ENCODE results near the gene NPB.

The NPB gene

DNA sequence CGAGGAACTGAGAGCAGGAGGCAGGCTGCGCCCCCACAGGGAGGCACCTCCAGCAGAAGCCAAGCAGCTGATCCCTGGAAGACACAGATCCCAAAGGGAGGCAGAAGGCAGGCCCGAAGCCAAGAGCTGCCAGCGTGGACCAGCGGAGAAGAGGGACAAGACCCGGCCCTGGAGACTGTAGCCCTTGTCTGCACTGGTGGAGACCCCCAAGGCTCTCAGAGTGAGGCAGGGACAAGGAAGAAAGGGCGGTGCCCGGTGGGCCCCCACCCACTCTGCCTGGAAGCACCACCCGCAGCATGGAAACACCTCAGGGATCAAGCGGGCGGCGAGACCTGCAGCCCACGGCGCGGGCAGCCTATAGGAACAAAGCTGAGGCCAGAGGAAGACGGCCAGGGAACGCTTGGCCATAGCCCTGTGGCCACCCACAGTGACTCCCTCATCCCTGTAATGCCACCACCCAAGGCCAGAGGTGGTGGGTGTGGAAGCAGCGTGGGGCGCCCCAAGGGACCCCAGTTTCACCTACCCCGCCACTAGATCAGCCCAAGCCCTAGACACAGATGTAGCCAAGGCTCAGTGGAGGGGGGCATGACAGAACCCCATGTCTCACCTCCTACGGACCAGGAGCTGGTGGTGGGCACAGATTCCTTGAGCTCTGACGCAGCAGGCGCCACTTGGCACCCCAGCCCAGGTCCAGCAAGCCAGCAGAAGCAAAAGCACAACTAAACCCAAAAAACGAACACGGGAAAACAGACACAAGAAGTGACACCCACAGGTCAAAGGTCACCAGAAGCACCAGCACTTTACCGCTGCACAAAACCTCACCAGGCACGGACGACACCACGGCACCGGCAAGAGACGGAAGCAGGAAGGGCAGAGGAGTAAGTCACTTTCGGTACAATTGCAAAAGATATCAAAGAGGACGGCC is 18.8 kb downstream of the NPB start:
- Histone ChIP-seq H2BK15ac (ENCODE audit: low read depth, poor library complexity, severe bottlenecking) (no peak overlapping the region), H3K9ac (ENCODE audit: low read length) (no peak overlapping the region), H3K18ac (ENCODE audit: low read depth in 1 of 2, low read length in 2 of 2) (no peak overlapping the region), H3K27ac (ENCODE audit: low read length, poor library complexity, severe bottlenecking) (no peak overlapping the region), H4K8ac (ENCODE audit: low read length) (no peak overlapping the region), H2BK120ac (ENCODE audit: low read depth, low read length) (no peak overlapping the region), H3K9me3 (ENCODE audit: control insufficient read depth, low read length) (no peaks in the 10 kb centered on the region), H2BK12ac (ENCODE audit: low read length in 2 of 2) (no peak overlapping the region), H3K79me1 (replicated peaks; ENCODE audit: low read length, poor library complexity, severe bottlenecking) (peaks cover 8% of the 10 kb centered on the region), H3K23ac (ENCODE audit: low read length in 2 of 2) (no peak overlapping the region), H3K36me3 (ENCODE audit: control insufficient read depth in 1 of 2, insufficient read depth in 2 of 2, low read depth in 1 of 2, low read length in 2 of 2) (peaks cover 46 to 47% of the 10 kb centered on the region in 2 experiments), H3K4me2 (ENCODE audit: low read length, poor library complexity, severe bottlenecking) (no peak overlapping the region), H2AFZ (ENCODE audit: low read depth, low read length) (no peak overlapping the region), H3K27me3 (ENCODE audit: control insufficient read depth in 1 of 2, insufficient read depth in 1 of 2, low read length in 2 of 2) (no peaks in the 10 kb centered on the region), H3K4me1 (ENCODE audit: control insufficient read depth, insufficient read depth, low read depth, low read length) (peaks cover 54% of the 10 kb centered on the region), H4K91ac (ENCODE audit: low read length) (peak overlapping the region; percentile 5), H2AK5ac (ENCODE audit: low read length, severe bottlenecking) (no peak overlapping the region), H3K4me3 (ENCODE audit: insufficient read depth in 1 of 2, low read depth in 1 of 2, low read length in 2 of 2) (no peak overlapping the region), H3K4ac (ENCODE audit: low read depth in 1 of 2, low read length in 2 of 2) (no peak overlapping the region), H2BK5ac (ENCODE audit: low read depth, low read length, poor library complexity, severe bottlenecking) (no peak overlapping the region), H3K14ac (ENCODE audit: low read length in 2 of 2) (no peak overlapping the region)
- DNase-seq = no peak
- 95% methylated on average over 27 of the region's 33 CpGs for WGBS

GRCh38 chr17:81921537-81921862 is 19.5 kb downstream of the NPB start:
- no CpG with 5 or more reads among the region's 3 CpGs for WGBS
- no peak overlapping the region for H4K8ac ChIP-seq (ENCODE audit: low read length)

DNA sequence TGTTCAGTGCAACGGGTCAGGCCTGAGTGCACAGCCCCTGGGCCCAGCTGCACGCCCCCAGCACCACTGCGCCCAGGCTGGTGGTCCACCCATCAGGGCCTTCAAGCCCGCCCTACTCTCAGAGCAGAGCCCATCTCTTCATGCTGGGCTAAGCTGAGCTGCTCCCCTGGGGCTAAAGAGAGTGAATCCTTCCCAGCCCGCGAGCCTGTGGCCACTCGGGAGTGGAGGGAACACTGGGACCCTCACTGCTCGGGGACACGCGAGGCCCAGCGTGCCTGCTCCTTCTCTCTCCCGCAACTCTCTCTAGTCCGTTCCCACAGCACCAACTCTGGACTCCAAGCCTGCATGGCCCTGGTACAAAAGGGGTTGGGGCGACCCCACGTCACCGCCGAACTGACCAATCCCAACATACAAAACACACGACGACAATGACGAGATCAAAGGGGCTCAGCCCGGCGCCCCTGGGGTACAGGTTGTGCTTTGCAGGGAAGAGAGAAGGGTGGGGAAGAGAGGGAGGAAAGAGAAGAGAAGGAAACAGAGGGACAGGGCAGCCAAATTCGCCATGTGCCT is 20.0 kb downstream of the NPB start:
- Histone ChIP-seq H3K79me1 (replicated peaks; ENCODE audit: low read length, poor library complexity, severe bottlenecking) (peaks cover 6% of the 10 kb centered on the region), H3K4me3 (ENCODE audit: insufficient read depth in 1 of 2, low read depth in 1 of 2, low read length in 2 of 2) (no peak overlapping the region), H2BK5ac (ENCODE audit: low read depth, low read length, poor library complexity, severe bottlenecking) (no peak overlapping the region), H2BK12ac (ENCODE audit: low read length in 2 of 2) (peak overlapping the region in 1 of 2 experiments; percentile 64), H3K9me3 (ENCODE audit: control insufficient read depth, low read length) (no peaks in the 10 kb centered on the region), H2AFZ (ENCODE audit: low read depth, low read length) (no peak overlapping the region), H3K14ac (ENCODE audit: low read length in 2 of 2) (no peak overlapping the region), H4K91ac (ENCODE audit: low read length) (no peak overlapping the region), H2BK120ac (ENCODE audit: low read depth, low read length) (no peak overlapping the region), H3K4me1 (ENCODE audit: control insufficient read depth, insufficient read depth, low read depth, low read length) (peaks cover 54% of the 10 kb centered on the region), H2AK5ac (ENCODE audit: low read length, severe bottlenecking) (no peak overlapping the region), H3K27me3 (ENCODE audit: control insufficient read depth in 1 of 2, insufficient read depth in 1 of 2, low read length in 2 of 2) (no peaks in the 10 kb centered on the region), H3K36me3 (ENCODE audit: control insufficient read depth in 1 of 2, insufficient read depth in 2 of 2, low read depth in 1 of 2, low read length in 2 of 2) (peaks cover 42 to 46% of the 10 kb centered on the region in 2 experiments), H3K4me2 (ENCODE audit: low read length, poor library complexity, severe bottlenecking) (no peak overlapping the region), H2BK15ac (ENCODE audit: low read depth, poor library complexity, severe bottlenecking) (no peak overlapping the region), H3K4ac (ENCODE audit: low read depth in 1 of 2, low read length in 2 of 2) (peak overlapping the region in 1 of 2 experiments; percentile 20), H4K8ac (ENCODE audit: low read length) (no peak overlapping the region), H3K9ac (ENCODE audit: low read length) (no peak overlapping the region), H3K23ac (ENCODE audit: low read length in 2 of 2) (no peak overlapping the region), H3K18ac (ENCODE audit: low read depth in 1 of 2, low read length in 2 of 2) (peak overlapping the region in 1 of 2 experiments; percentile 89), H3K27ac (ENCODE audit: low read length, poor library complexity, severe bottlenecking) (no peak overlapping the region)
- WGBS = 96% methylated on average over 13 of the region's 23 CpGs
- no peak for DNase-seq

More at GRCh38 chr17:81921537-81921862, 19.5 kb downstream of the NPB start:
- Histone ChIP-seq H3K9ac (ENCODE audit: low read length) (no peak overlapping the region), H3K9me3 (ENCODE audit: control insufficient read depth, low read length) (no peaks in the 10 kb centered on the region), H3K4me2 (ENCODE audit: low read length, poor library complexity, severe bottlenecking) (no peak overlapping the region), H3K18ac (ENCODE audit: low read depth in 1 of 2, low read length in 2 of 2) (no peak overlapping the region), H4K91ac (ENCODE audit: low read length) (no peak overlapping the region), H3K23ac (ENCODE audit: low read length in 2 of 2) (no peak overlapping the region), H3K27me3 (ENCODE audit: control insufficient read depth in 1 of 2, insufficient read depth in 1 of 2, low read length in 2 of 2) (no peaks in the 10 kb centered on the region), H2BK12ac (ENCODE audit: low read length in 2 of 2) (no peak overlapping the region), H2BK120ac (ENCODE audit: low read depth, low read length) (no peak overlapping the region), H3K36me3 (ENCODE audit: control insufficient read depth in 1 of 2, insufficient read depth in 2 of 2, low read depth in 1 of 2, low read length in 2 of 2) (peaks cover 42 to 46% of the 10 kb centered on the region in 2 experiments), H3K4ac (ENCODE audit: low read depth in 1 of 2, low read length in 2 of 2) (no peak overlapping the region), H3K4me1 (ENCODE audit: control insufficient read depth, insufficient read depth, low read depth, low read length) (peaks cover 58% of the 10 kb centered on the region), H2BK15ac (ENCODE audit: low read depth, poor library complexity, severe bottlenecking) (no peak overlapping the region), H3K14ac (ENCODE audit: low read length in 2 of 2) (no peak overlapping the region), H2BK5ac (ENCODE audit: low read depth, low read length, poor library complexity, severe bottlenecking) (no peak overlapping the region), H3K4me3 (ENCODE audit: insufficient read depth in 1 of 2, low read depth in 1 of 2, low read length in 2 of 2) (no peak overlapping the region), H2AFZ (ENCODE audit: low read depth, low read length) (no peak overlapping the region), H3K79me1 (replicated peaks; ENCODE audit: low read length, poor library complexity, severe bottlenecking) (peaks cover 6% of the 10 kb centered on the region), H3K27ac (ENCODE audit: low read length, poor library complexity, severe bottlenecking) (no peak overlapping the region), H2AK5ac (ENCODE audit: low read length, severe bottlenecking) (no peak overlapping the region)
- DNase-seq = no peak

GRCh38 chr17:81922566-81923301 is 20.7 kb downstream of the NPB start:
- Histone ChIP-seq H3K4me2 (ENCODE audit: low read length, poor library complexity, severe bottlenecking) (peak overlapping the region; percentile 54), H2AFZ (ENCODE audit: low read depth, low read length) (no peak overlapping the region), H3K79me1 (replicated peaks; ENCODE audit: low read length, poor library complexity, severe bottlenecking) (peaks cover 5% of the 10 kb centered on the region), H3K4me3 (ENCODE audit: insufficient read depth in 1 of 2, low read depth in 1 of 2, low read length in 2 of 2) (peak overlapping the region in 1 of 2 experiments; percentile 70), H3K18ac (ENCODE audit: low read depth in 1 of 2, low read length in 2 of 2) (peak overlapping the region in 1 of 2 experiments; percentile 89), H2AK5ac (ENCODE audit: low read length, severe bottlenecking) (peak overlapping the region; percentile 24), H2BK15ac (ENCODE audit: low read depth, poor library complexity, severe bottlenecking) (no peak overlapping the region), H3K9ac (ENCODE audit: low read length) (peak overlapping the region; percentile 75), H2BK12ac (ENCODE audit: low read length in 2 of 2) (peak overlapping the region in 1 of 2 experiments; percentile 92), H3K36me3 (ENCODE audit: control insufficient read depth in 1 of 2, insufficient read depth in 2 of 2, low read depth in 1 of 2, low read length in 2 of 2) (peaks cover 42 to 46% of the 10 kb centered on the region in 2 experiments), H2BK120ac (ENCODE audit: low read depth, low read length) (no peak overlapping the region), H3K9me3 (ENCODE audit: control insufficient read depth, low read length) (no peaks in the 10 kb centered on the region), H3K27ac (ENCODE audit: low read length, poor library complexity, severe bottlenecking) (peak overlapping the region; percentile 47), H4K91ac (ENCODE audit: low read length) (peak overlapping the region; percentile 36), H3K4ac (ENCODE audit: low read depth in 1 of 2, low read length in 2 of 2) (peak overlapping the region in 1 of 2 experiments; percentile 71), H3K27me3 (ENCODE audit: control insufficient read depth in 1 of 2, insufficient read depth in 1 of 2, low read length in 2 of 2) (no peaks in the 10 kb centered on the region), H3K4me1 (ENCODE audit: control insufficient read depth, insufficient read depth, low read depth, low read length) (peaks cover 54% of the 10 kb centered on the region), H3K14ac (ENCODE audit: low read length in 2 of 2) (peak overlapping the region in 1 of 2 experiments; percentile 80), H2BK5ac (ENCODE audit: low read depth, low read length, poor library complexity, severe bottlenecking) (no peak overlapping the region), H3K23ac (ENCODE audit: low read length in 2 of 2) (peak overlapping the region in 1 of 2 experiments; percentile 19), H4K8ac (ENCODE audit: low read length) (no peak overlapping the region)
- no peak for DNase-seq
- WGBS = 91% methylated on average over 57 of the region's 58 CpGs

Data from mesenchymal stem cell (in vitro differentiated cells and primary cell).